Testis (tissue), 2 donors: ENCODE measurements around the gene DIABLO.

Experiments
- POLR2A ChIP-seq: fragments of 450-650 bp; IDR thresholded peaks from one replicate; pipeline ENCODE4 v1.6.1; 2017; ENCODE audit warnings: antibody characterized with exemption, mild to moderate bottlenecking, moderate library complexity
- TF ChIP-seq, protein P1 (sequence below), 3 experiments: fragments of 450-650 bp in 2 of 3; fragments of 200-600 bp in 1 of 3; sonication (generic) in 1 of 3; IDR thresholded peaks; one replicate each; pipeline ENCODE4 v1.5.1; 2016 to 2019; ENCODE audit warnings: antibody characterized with exemption in 3 of 3, mild to moderate bottlenecking in 2 of 3, moderate library complexity in 1 of 3

DNA sequence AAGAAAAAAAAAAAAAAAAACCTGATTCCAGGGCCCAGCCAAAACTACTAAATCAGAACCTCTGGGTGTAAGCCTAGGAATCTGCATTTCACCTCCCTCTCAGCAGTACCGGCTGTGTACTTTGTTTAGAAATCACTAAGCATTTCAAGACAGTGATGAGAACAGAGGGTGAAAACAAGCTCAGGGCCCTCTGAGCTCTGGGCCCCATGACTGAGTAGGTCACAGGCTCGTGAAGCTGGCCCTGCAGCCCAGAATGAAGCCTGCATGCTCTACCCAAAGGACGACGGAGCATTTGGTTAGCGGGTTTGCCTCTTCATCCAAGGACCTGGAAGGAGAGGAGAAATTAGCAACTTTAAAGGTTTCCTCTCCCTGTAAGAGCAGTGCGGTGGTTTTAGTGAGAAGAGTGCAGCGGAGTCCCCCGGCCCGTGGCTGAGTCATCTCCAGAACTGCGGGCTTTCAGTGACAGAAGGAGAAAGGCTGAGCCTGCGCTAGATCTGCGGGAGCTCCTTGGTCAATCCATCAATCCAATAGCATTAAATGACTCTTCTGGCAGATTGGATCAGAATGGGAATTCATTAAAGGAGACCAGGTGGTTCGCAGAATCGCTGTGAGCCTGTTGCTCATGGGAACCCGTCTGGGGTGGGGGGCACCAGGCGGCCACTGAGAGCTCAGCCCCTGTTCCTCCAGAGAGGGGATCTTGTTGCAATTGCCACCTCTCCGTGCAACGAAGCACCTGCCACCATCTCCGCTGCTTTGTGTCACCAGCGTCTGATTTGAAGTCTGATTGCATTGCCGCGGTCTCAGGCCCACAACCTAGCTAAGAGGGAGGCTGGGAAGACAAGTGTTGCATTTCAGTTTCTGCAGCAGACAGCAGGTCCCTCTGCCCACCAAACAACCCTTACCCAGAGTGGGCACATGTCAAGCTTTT, 59.2 kb downstream of the DIABLO start:
- TF ChIP-seq, protein P1, sequence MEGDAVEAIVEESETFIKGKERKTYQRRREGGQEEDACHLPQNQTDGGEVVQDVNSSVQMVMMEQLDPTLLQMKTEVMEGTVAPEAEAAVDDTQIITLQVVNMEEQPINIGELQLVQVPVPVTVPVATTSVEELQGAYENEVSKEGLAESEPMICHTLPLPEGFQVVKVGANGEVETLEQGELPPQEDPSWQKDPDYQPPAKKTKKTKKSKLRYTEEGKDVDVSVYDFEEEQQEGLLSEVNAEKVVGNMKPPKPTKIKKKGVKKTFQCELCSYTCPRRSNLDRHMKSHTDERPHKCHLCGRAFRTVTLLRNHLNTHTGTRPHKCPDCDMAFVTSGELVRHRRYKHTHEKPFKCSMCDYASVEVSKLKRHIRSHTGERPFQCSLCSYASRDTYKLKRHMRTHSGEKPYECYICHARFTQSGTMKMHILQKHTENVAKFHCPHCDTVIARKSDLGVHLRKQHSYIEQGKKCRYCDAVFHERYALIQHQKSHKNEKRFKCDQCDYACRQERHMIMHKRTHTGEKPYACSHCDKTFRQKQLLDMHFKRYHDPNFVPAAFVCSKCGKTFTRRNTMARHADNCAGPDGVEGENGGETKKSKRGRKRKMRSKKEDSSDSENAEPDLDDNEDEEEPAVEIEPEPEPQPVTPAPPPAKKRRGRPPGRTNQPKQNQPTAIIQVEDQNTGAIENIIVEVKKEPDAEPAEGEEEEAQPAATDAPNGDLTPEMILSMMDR (IDR thresholded peaks at IDR 0.05) = no peak
- no peak for TF ChIP-seq POLR2A
